Activated CD8-positive, alpha-beta T cell treated with anti-CD3 and anti-CD28 coated beads for 36 hours (primary cell): ENCODE data around the gene CTRB2. TPM values are rescaled to one million over a fixed set of nuclear protein-coding genes. Genes with fewer than 3 reads are reported as not detected.

Experiments
- ATAC-seq: fragments of 200-7000 bp; cut with Tn5 transposase; one replicate; pipeline ENCODE4 v1.10.0; 2021; ENCODE audit warnings: mild to moderate bottlenecking, moderate library complexity
- CTCF ChIA-PET: fragments of 350-600 bp; sonication (Branson Sonifier 250); formaldehyde crosslinking; loops from one replicate; lab custom pipeline; 2021; ENCODE audit warnings: antibody characterized with exemption; lab: Charles Lee
- POLR2A ChIA-PET: fragments of 350-600 bp; sonication (Branson Sonifier 250); formaldehyde crosslinking; loops from one replicate; lab custom pipeline; 2021; ENCODE audit warnings: antibody characterized with exemption; lab: Charles Lee
- DNase-seq: peaks from one replicate; pipeline ENCODE4 v3.0.0-alpha.2; 2020
- H3K27ac Mint-ChIP-seq: one replicate; pipeline ENCODE4 v1.8.0; 2021; ENCODE audit warnings: mild to moderate bottlenecking, mixed read lengths
- H3K27me3 Mint-ChIP-seq: one replicate; pipeline ENCODE4 v1.8.0; 2021; ENCODE audit warnings: mixed read lengths
- H3K36me3 Mint-ChIP-seq: one replicate; pipeline ENCODE4 v1.8.0; 2021; ENCODE audit warnings: low read depth, mixed read lengths
- H3K4me1 Mint-ChIP-seq: one replicate; pipeline ENCODE4 v1.8.0; 2021; ENCODE audit warnings: low read depth, mixed read lengths
- H3K4me3 Mint-ChIP-seq: one replicate; pipeline ENCODE4 v1.8.0; 2021; ENCODE audit warnings: mild to moderate bottlenecking, moderate library complexity, mixed read lengths
- H3K9me3 Mint-ChIP-seq: one replicate; pipeline ENCODE4 v1.8.0; 2021; ENCODE audit warnings: mixed read lengths
- intact Hi-C: fragments of 100-400 bp; cut with micrococcal nuclease; formaldehyde crosslinking; loops from one replicate; pipeline ENCODE4 v1.10.0; 2022
- total RNA-seq, 2 experiments: library from RNA; stranded (reverse); gene quantifications; one replicate each; pipeline ENCODE4 v1.2.3, GENCODE V29; 2021
- TF ChIP-seq, protein P1 (sequence below): fragments of 200-600 bp; IDR thresholded peaks from one replicate; pipeline ENCODE4 v1.8.0; 2022; ENCODE audit warnings: antibody characterized with exemption, mild to moderate bottlenecking

The CTRB2 gene
- total RNA-seq, 2 experiments from 2014 or later, result not detected

GRCh38 chr16:75230471-75231110 lies 23.6 kb upstream of the CTRB2 start:
- Mint-ChIP-seq H3K9me3 (no peaks in the 10 kb centered on the region), H3K27ac (no peak overlapping the region), H3K27me3 (peaks cover 2% of the 10 kb centered on the region), H3K4me3 (no peak overlapping the region), H3K36me3 (no peaks in the 10 kb centered on the region), H3K4me1 (peaks cover 2% of the 10 kb centered on the region)
- DNase-seq, result no peak
- intact Hi-C loops, result loop anchor here (5.0 kb wide), 2 partner anchors 33 to 172 kb away; no protein-coding TSS in a partner anchor
- no peak for ATAC-seq
- TF ChIP-seq, protein P1, sequence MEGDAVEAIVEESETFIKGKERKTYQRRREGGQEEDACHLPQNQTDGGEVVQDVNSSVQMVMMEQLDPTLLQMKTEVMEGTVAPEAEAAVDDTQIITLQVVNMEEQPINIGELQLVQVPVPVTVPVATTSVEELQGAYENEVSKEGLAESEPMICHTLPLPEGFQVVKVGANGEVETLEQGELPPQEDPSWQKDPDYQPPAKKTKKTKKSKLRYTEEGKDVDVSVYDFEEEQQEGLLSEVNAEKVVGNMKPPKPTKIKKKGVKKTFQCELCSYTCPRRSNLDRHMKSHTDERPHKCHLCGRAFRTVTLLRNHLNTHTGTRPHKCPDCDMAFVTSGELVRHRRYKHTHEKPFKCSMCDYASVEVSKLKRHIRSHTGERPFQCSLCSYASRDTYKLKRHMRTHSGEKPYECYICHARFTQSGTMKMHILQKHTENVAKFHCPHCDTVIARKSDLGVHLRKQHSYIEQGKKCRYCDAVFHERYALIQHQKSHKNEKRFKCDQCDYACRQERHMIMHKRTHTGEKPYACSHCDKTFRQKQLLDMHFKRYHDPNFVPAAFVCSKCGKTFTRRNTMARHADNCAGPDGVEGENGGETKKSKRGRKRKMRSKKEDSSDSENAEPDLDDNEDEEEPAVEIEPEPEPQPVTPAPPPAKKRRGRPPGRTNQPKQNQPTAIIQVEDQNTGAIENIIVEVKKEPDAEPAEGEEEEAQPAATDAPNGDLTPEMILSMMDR, result no peak
- ChIA-PET POLR2A (no interaction called here), CTCF (interaction anchor here (0.9 to 5.4 kb wide), 3 partner anchors 31 to 172 kb away, joined by 3 to 50 read pairs (median 7); no protein-coding TSS in a partner anchor)

- Mint-ChIP-seq H3K27me3 (peaks cover 2% of the 10 kb centered on the region), H3K27ac (no peak overlapping the region), H3K9me3 (no peaks in the 10 kb centered on the region), H3K4me3 (no peak overlapping the region), H3K36me3 (no peaks in the 10 kb centered on the region), H3K4me1 (peaks cover 2% of the 10 kb centered on the region)
- intact Hi-C loops, result loop anchor here (5.0 kb wide), 2 partner anchors 32 to 173 kb away; no protein-coding TSS in a partner anchor
- TF ChIP-seq, protein P1, result no peak
- ChIA-PET CTCF (interaction anchor here (5.4 kb wide), 1 partner anchor 156 kb away, joined by 50 read pairs; no protein-coding TSS in a partner anchor), POLR2A (no interaction called here)
- ATAC-seq, result no peak
- no peak for DNase-seq
Measured at GRCh38 chr16:75229172-75230031, 22.4 kb upstream of the CTRB2 start.

DNA sequence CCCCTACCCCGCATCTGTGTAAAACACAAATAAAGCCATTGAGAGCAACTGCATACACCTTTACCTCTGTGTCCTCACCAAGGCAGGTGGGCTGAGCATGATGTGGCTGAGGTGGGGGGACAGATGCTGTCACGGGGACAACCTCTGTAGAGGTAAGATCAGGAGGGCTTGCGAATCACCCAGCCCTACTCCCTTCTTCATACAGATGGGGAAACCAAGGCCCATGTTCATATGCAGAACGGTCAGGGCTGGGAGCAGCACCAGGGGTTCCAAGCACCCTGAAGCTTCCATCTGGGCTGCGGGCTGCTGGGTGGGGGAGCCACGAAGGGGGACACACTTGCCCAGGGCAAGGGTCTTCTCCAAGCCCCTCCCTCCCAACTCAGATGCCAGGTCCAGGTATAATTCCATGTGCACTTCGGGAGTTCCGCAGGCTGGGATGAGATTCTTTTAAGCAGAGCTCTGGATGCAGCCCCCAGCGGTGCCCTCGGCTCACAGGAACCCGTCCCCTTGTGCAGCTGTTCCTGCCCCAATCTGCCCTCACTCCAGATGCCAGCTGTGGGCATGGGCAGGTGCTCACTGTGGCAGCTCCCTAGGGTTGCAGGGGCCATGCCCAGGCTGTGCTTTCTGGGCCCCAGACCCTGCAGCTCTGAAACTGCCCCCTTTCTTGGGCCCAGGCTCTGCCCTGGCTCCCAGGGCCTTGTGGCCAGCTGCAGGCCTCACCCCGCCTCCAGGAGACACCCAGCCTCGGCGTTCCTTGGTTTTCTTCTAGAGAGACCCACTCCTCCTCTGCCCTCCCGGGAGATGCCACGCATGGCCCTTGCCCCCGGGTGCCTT lies 21.4 kb upstream of the CTRB2 start:
- ChIA-PET POLR2A (no interaction called here), CTCF (no interaction called here)
- no peaks in the 10 kb centered on the region for H3K4me1 Mint-ChIP-seq
- no peak overlapping the region for H3K27ac Mint-ChIP-seq
- H3K27me3 Mint-ChIP-seq, result peaks cover 2% of the 10 kb centered on the region
- H3K36me3 Mint-ChIP-seq, result no peaks in the 10 kb centered on the region
- TF ChIP-seq, protein P1, result no peak
- H3K9me3 Mint-ChIP-seq, result no peaks in the 10 kb centered on the region
- intact Hi-C loops, result no loop called here
- no peak for DNase-seq
- ATAC-seq, result no peak
- no peak overlapping the region for H3K4me3 Mint-ChIP-seq

DNA sequence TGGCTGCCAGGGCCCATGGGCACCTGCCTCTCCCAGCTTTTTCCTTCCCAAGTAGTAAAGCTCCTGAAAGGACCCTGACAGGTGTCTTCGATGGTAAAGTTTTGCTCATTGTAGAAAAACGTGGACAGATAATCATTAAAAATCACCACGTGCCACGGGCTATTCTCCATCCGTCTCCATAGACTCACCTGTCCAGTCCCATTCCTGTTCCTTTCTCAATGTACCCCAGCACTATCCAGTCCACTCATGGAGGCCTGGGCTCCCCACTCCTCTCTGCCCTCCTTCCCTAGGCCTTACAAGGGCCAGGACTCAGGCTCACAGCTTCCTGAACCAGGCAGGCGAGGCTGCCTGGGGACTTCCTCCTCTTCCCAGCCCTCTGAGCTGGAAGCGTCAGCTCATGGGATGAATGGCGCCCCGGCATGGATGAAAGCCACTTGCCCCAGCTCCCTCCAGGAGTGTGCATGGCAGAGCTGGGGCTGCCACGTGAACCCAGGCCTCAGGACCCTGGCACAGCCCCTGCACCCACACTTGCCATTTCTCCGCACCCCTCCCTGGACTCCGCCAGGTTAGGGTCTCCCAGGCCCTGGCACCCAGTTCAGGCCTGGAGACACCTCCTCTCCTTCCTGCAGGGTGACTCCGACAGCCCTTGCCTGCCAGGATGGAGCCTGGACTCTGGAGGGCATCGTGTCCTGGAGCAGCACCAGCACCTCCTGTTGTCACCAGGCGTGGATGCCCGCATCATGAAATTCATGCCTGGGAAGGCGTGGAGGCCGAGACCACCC lies 20.6 kb upstream of the CTRB2 start:
- no peak for DNase-seq
- peaks cover 2% of the 10 kb centered on the region for H3K27me3 Mint-ChIP-seq
- H3K36me3 Mint-ChIP-seq, result no peaks in the 10 kb centered on the region
- TF ChIP-seq, protein P1, result no peak
- POLR2A ChIA-PET, result no interaction called here
- no peaks in the 10 kb centered on the region for H3K4me1 Mint-ChIP-seq
- no peak for ATAC-seq
- H3K9me3 Mint-ChIP-seq, result no peaks in the 10 kb centered on the region
- CTCF ChIA-PET, result no interaction called here
- H3K4me3 Mint-ChIP-seq, result no peak overlapping the region
- H3K27ac Mint-ChIP-seq, result no peak overlapping the region
- intact Hi-C loops, result no loop called here
